ENCODE results near the gene AP3S2. TPM values are rescaled to one million over a fixed set of nuclear protein-coding genes. Genes with fewer than 3 reads are reported as not detected.

The AP3S2 gene
- total and polyA plus RNA-seq, 2 of the 4 experiments (the other 2 are of a cell fraction), result 12.6 to 34.1 TPM

DNA sequence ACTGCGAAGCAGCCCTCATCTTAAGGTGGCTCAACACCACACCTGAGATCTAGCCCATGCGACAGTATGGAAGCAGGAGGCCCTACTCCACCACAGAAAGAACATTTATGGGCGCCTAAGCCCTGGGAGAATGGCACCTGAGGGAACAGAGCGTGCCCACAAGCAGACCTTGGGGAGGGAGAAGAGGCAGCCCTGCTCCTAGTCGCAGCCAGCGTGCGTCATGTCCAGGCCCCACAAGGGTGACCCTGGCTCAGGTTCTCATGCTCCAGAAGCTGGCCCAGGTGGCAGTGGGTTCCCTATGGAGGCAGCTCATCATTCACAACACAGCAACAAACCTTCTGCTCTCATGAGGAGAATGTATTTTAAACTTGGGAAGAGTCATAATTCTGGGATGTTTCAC, 59.8 kb downstream of the AP3S2 start:
- H3K79me1 ChIP-seq (ENCODE audit: low read depth in 1 of 2, low read length in 2 of 2), result peaks cover 8 to 39% of the 10 kb centered on the region in 2 experiments
- DNase-seq (no peak), ATAC-seq (ENCODE audit: low read depth) (no peak)
- POLR2A ChIA-PET (ENCODE audit: unreplicated experiment), result no interaction called here
- no peak overlapping the region for H3K4ac ChIP-seq (ENCODE audit: low read depth, low read length)
- H3K9me1 ChIP-seq (ENCODE audit: insufficient read depth, low read length), result peaks cover 43% of the 10 kb centered on the region
- H2BK15ac ChIP-seq (ENCODE audit: low read depth, low read length), result no peak overlapping the region
- dilution Hi-C loops (cut with HindIII; ENCODE audit: low sequenced_read_pairs, unreplicated experiment) (no loop called here), intact Hi-C loops (cut with micrococcal nuclease) (no loop called here), in situ Hi-C loops (cut with MboI; ENCODE audit: low sequenced_read_pairs) (no loop called here)
- CTCF ChIA-PET, result no interaction called here
- H2AK9ac ChIP-seq (replicated peaks; ENCODE audit: low read depth, low read length, poor library complexity), result no peak overlapping the region
- no CpG with 5 or more reads among the region's 7 CpGs for WGBS, 2 experiments (ENCODE audit: extremely low coverage in 2 of 2, insufficient read length in 1 of 2)
- no peak overlapping the region for H3K4me2 ChIP-seq (ENCODE audit: low read depth, low read length)
- H2BK120ac ChIP-seq (ENCODE audit: low read depth, low read length), result no peak overlapping the region
- no peak overlapping the region for H3K27ac ChIP-seq (ENCODE audit: insufficient read depth, low read length)
- no peak overlapping the region for H3K9ac ChIP-seq (ENCODE audit: low read depth, low read length)
- H4K8ac ChIP-seq (ENCODE audit: low read depth in 2 of 2, low read length in 2 of 2), result no peak overlapping the region
- no peak overlapping the region for H3K18ac ChIP-seq (ENCODE audit: low read depth, low read length)
- H3K9me3 ChIP-seq (ENCODE audit: control insufficient read depth, insufficient read depth, low read length), result no peaks in the 10 kb centered on the region
- BruUV-seq (replicated peaks), result no TSS peak
- no peak overlapping the region for H3K23ac ChIP-seq (ENCODE audit: low read depth, low read length)
- peaks cover 19% of the 10 kb centered on the region for H3K36me3 ChIP-seq (ENCODE audit: control insufficient read depth, insufficient read depth, low read length)
- no peak overlapping the region for H4K5ac ChIP-seq (ENCODE audit: low read depth, low read length)
- no peak for TF ChIP-seq FOS (IDR thresholded peaks at IDR 0.05; ENCODE audit: low read depth, low read length)
- TF ChIP-seq, protein P1, sequence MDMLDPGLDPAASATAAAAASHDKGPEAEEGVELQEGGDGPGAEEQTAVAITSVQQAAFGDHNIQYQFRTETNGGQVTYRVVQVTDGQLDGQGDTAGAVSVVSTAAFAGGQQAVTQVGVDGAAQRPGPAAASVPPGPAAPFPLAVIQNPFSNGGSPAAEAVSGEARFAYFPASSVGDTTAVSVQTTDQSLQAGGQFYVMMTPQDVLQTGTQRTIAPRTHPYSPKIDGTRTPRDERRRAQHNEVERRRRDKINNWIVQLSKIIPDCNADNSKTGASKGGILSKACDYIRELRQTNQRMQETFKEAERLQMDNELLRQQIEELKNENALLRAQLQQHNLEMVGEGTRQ (IDR thresholded peaks at IDR 0.05; ENCODE audit: low read depth, low read length), result no peak
- TF ChIP-seq, protein P2, sequence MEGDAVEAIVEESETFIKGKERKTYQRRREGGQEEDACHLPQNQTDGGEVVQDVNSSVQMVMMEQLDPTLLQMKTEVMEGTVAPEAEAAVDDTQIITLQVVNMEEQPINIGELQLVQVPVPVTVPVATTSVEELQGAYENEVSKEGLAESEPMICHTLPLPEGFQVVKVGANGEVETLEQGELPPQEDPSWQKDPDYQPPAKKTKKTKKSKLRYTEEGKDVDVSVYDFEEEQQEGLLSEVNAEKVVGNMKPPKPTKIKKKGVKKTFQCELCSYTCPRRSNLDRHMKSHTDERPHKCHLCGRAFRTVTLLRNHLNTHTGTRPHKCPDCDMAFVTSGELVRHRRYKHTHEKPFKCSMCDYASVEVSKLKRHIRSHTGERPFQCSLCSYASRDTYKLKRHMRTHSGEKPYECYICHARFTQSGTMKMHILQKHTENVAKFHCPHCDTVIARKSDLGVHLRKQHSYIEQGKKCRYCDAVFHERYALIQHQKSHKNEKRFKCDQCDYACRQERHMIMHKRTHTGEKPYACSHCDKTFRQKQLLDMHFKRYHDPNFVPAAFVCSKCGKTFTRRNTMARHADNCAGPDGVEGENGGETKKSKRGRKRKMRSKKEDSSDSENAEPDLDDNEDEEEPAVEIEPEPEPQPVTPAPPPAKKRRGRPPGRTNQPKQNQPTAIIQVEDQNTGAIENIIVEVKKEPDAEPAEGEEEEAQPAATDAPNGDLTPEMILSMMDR (conservative IDR thresholded peaks at IDR 0.05; ENCODE audit: low read depth, low read length), result no peak
- TF ChIP-seq, protein P3, sequence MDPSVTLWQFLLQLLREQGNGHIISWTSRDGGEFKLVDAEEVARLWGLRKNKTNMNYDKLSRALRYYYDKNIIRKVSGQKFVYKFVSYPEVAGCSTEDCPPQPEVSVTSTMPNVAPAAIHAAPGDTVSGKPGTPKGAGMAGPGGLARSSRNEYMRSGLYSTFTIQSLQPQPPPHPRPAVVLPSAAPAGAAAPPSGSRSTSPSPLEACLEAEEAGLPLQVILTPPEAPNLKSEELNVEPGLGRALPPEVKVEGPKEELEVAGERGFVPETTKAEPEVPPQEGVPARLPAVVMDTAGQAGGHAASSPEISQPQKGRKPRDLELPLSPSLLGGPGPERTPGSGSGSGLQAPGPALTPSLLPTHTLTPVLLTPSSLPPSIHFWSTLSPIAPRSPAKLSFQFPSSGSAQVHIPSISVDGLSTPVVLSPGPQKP (IDR thresholded peaks at IDR 0.05; ENCODE audit: borderline replicate concordance, low read depth, low read length), result no peak
- TF ChIP-seq SMC3 (IDR thresholded peaks at IDR 0.05; ENCODE audit: low read depth, low read length), result no peak
- TF ChIP-seq MXI1 (IDR thresholded peaks at IDR 0.05; ENCODE audit: borderline replicate concordance, low read depth, low read length), result no peak
- TF ChIP-seq CHD1 (IDR thresholded peaks at IDR 0.05; ENCODE audit: low read depth, low read length), result no peak
- TF ChIP-seq NFE2L2 (IDR thresholded peaks at IDR 0.05; ENCODE audit: low read depth, low read length), result no peak
- no peak for TF ChIP-seq RCOR1 (IDR thresholded peaks at IDR 0.05; ENCODE audit: insufficient replicate concordance, low read length)
- no peak for TF ChIP-seq MAFK (IDR thresholded peaks at IDR 0.05; ENCODE audit: low read depth, low read length)
- no peak for TF ChIP-seq RAD21 (IDR thresholded peaks at IDR 0.05; ENCODE audit: low read length)
- TF ChIP-seq MAZ (IDR thresholded peaks at IDR 0.05; ENCODE audit: borderline replicate concordance, low read depth, low read length), result no peak
- TF ChIP-seq BHLHE40 (IDR thresholded peaks at IDR 0.05; ENCODE audit: low read depth, low read length), result no peak
- TF ChIP-seq POLR2A (IDR thresholded peaks at IDR 0.05; ENCODE audit: low read depth, low read length), result no peak
- TF ChIP-seq RFX5 (IDR thresholded peaks at IDR 0.05; ENCODE audit: low read depth, low read length), result no peak
- no peak for TF ChIP-seq CEBPB (IDR thresholded peaks at IDR 0.05; ENCODE audit: low read depth, low read length)
- H3K56ac ChIP-seq (ENCODE audit: extremely low read depth, insufficient read depth, low read length), result no peak overlapping the region
- no peak overlapping the region for H2BK20ac ChIP-seq (ENCODE audit: low read depth, low read length)
- peaks cover 31% of the 10 kb centered on the region for H3K4me1 ChIP-seq (ENCODE audit: control insufficient read depth, insufficient read depth, low read length)
- H4K91ac ChIP-seq (ENCODE audit: insufficient read depth, low read depth, low read length), result no peak overlapping the region
- no peaks in the 10 kb centered on the region for H3K27me3 ChIP-seq (ENCODE audit: control insufficient read depth, insufficient read depth, low read length)
- no peak overlapping the region for H2BK5ac ChIP-seq (ENCODE audit: low read depth, low read length, poor library complexity, severe bottlenecking)
- H3K4me3 ChIP-seq (ENCODE audit: insufficient read depth, low read depth, low read length), result no peak overlapping the region
- no peak overlapping the region for H3K14ac ChIP-seq (replicated peaks; ENCODE audit: low read depth, low read length)
- no peaks in the 10 kb centered on the region for H4K20me1 ChIP-seq (ENCODE audit: insufficient read depth, low read length)
- H2AK5ac ChIP-seq (ENCODE audit: low read depth, low read length), result no peak overlapping the region; the same call in 1 of the 2 replicates
- no peak overlapping the region for H2AFZ ChIP-seq (replicated peaks; ENCODE audit: low read length, poor library complexity)
